SH-SY5Y (cell line): ENCODE results near the gene BRPF1.

ENCODE experiments used
- GATA2 ChIP-seq: IDR thresholded peaks from 2 replicates; pipeline ENCODE4 v1.6.1; 2011; ENCODE audit warnings: mild to moderate bottlenecking, low read depth, low read length
- GATA3 ChIP-seq: IDR thresholded peaks from 2 replicates; pipeline ENCODE4 v1.6.1; 2011; ENCODE audit warnings: low read depth, mild to moderate bottlenecking, low read length, moderate library complexity

DNA sequence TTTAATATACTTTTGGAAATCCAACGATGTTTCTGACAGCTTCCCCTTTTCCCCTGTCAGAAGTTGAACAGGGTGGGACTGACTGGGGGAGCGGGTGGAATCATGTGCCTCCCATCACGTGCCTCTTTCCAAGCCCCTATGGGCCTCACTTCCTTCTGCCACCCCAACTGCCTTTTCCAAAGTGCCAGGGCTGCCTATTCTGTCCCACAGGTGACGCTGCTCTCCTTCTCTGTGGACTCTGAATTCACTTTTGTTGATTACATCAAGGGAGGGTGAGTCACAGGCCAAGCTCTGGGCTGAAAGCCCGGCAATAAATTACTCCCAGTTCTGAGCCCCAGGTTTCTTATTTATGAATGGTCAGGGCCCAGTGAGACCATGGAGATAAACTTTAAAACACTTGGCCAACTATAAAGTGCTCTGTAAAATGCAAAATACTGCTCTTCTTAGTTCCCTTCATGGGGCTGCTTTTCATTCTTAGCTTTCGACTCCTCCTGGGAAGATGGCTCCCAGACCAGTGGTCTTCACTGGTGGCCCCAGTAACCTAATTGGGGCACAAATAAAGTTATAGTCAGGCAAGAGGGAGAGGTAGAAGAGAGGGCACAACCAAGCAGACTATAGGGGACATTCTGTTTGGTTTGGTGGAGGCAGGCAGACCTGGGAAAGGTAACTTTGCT is 15.6 kb upstream of the BRPF1 start:
- TF ChIP-seq GATA2 (no peak), GATA3 (no peak)
